ES-I3 (cell line): Measurements from ENCODE around the gene ERCC2.
"Not testable (repeated sequence)": the region's sequence is repeated elsewhere in the genome, so short reads cannot be mapped to it uniquely, and the experiment has no call there.

ENCODE experiments used
- H3K36me3 ChIP-seq: 2 replicates; pipeline ENCODE4 v1.6.1; 2013; ENCODE audit warnings: mild to moderate bottlenecking, low read length, control low read depth, moderate library complexity; ENCODE audit not compliant: insufficient read depth
- H3K4me1 ChIP-seq: 2 replicates; pipeline ENCODE4 v1.6.1; 2013; ENCODE audit warnings: mild to moderate bottlenecking, control low read depth, low read length; ENCODE audit not compliant: insufficient read depth
- H3K9ac ChIP-seq: 2 replicates; pipeline ENCODE4 v1.6.1; 2013; ENCODE audit warnings: low read depth, mild to moderate bottlenecking, low read length, moderate library complexity
- H3K9me3 ChIP-seq: 2 replicates; pipeline ENCODE4 v1.6.1; 2013; ENCODE audit warnings: mild to moderate bottlenecking, low read length, moderate library complexity; ENCODE audit not compliant: control insufficient read depth, insufficient read depth

ERCC2 gene

GRCh38 chr19:45342911-45343310 is 27.5 kb downstream of the ERCC2 start:
- no peak overlapping the region for H3K9ac ChIP-seq
- no peaks in the 10 kb centered on the region for H3K36me3 ChIP-seq
- H3K4me1 ChIP-seq: no peaks in the 10 kb centered on the region; the same call in 1 of the 2 replicates
- H3K9me3 ChIP-seq: no peaks in the 10 kb centered on the region

GRCh38 chr19:45340899-45341453 is 29.4 kb downstream of the ERCC2 start:
- Histone ChIP-seq H3K9me3 (no peaks in the 10 kb centered on the region), H3K9ac (peak overlapping the region; percentile 92), H3K4me1 (no peaks in the 10 kb centered on the region; the same call in 1 of the 2 replicates), H3K36me3 (no peaks in the 10 kb centered on the region)

GRCh38 chr19:45340232-45340898 is 30.0 kb downstream of the ERCC2 start, which contains the start of gene KLC3:
TSS of gene KLC3 (plus strand) at chr19:45340750. CDS start at chr19:45345542, 4,792 bp downstream.
- peak within 1 kb of the TSS; percentile 92 for H3K9ac ChIP-seq
- no peaks in the 10 kb centered on the region for H3K36me3 ChIP-seq
- no peaks in the 10 kb centered on the region; the same call in 1 of the 2 replicates for H3K4me1 ChIP-seq
- no peaks in the 10 kb centered on the region for H3K9me3 ChIP-seq

- H3K4me1 ChIP-seq: no peaks in the 10 kb centered on the region; the same call in 1 of the 2 replicates
- H3K9ac ChIP-seq: no peak overlapping the region
- H3K9me3 ChIP-seq: no peaks in the 10 kb centered on the region
- no peaks in the 10 kb centered on the region for H3K36me3 ChIP-seq
These were observed 30.7 kb downstream of the ERCC2 start for GRCh38 chr19:45339629-45340028.

GRCh38 chr19:45336696-45337251 is 33.6 kb downstream of the ERCC2 start:
- no peaks in the 10 kb centered on the region for H3K36me3 ChIP-seq
- no peaks in the 10 kb centered on the region for H3K9me3 ChIP-seq
- H3K9ac ChIP-seq: no peak overlapping the region
- no peaks in the 10 kb centered on the region; the same call in 1 of the 2 replicates for H3K4me1 ChIP-seq

- H3K36me3 ChIP-seq, H3K9ac ChIP-seq, H3K4me1 ChIP-seq, H3K9me3 ChIP-seq: not testable (repeated sequence)
These were observed 35.5 kb downstream of the ERCC2 start for GRCh38 chr19:45334881-45335280.

GRCh38 chr19:45333609-45334303 is 36.6 kb downstream of the ERCC2 start:
- H3K36me3 ChIP-seq: no peaks in the 10 kb centered on the region
- H3K9me3 ChIP-seq: no peaks in the 10 kb centered on the region
- H3K9ac ChIP-seq: no peak overlapping the region
- no peaks in the 10 kb centered on the region for H3K4me1 ChIP-seq

GRCh38 chr19:45331411-45331810 is 39.0 kb downstream of the ERCC2 start:
- H3K4me1 ChIP-seq: no peaks in the 10 kb centered on the region
- H3K36me3 ChIP-seq: no peaks in the 10 kb centered on the region
- H3K9ac ChIP-seq: no peak overlapping the region
- H3K9me3 ChIP-seq: no peaks in the 10 kb centered on the region

- Histone ChIP-seq H3K9me3 (no peaks in the 10 kb centered on the region), H3K9ac (no peak overlapping the region), H3K36me3 (no peaks in the 10 kb centered on the region), H3K4me1 (peaks cover 8% of the 10 kb centered on the region; the same call in 1 of the 2 replicates)
These were observed 42.8 kb downstream of the ERCC2 start for GRCh38 chr19:45327404-45328143.

- Histone ChIP-seq H3K9ac (peak overlapping the region; percentile 65; the same call in 1 of the 2 replicates), H3K4me1 (peaks cover 14% of the 10 kb centered on the region; the same call in 1 of the 2 replicates), H3K9me3 (no peaks in the 10 kb centered on the region), H3K36me3 (no peaks in the 10 kb centered on the region)
These were observed 45.9 kb downstream of the ERCC2 start for GRCh38 chr19:45324349-45324907.

- Histone ChIP-seq H3K4me1 (peaks cover 14% of the 10 kb centered on the region; the same call in 1 of the 2 replicates), H3K36me3 (no peaks in the 10 kb centered on the region), H3K9ac (peak overlapping the region; percentile 65)
These were observed 46.7 kb downstream of the ERCC2 start for GRCh38 chr19:45323671-45324081.

GRCh38 chr19:45322744-45323281 is 47.6 kb downstream of the ERCC2 start, which contains the start of gene CKM:
TSS of gene CKM (minus strand) at chr19:45322875. CDS start at chr19:45319713, 3,162 bp downstream.
- peaks cover 14% of the 10 kb centered on the region; the same call in 1 of the 2 replicates for H3K4me1 ChIP-seq
- peak within 1 kb of the TSS; percentile 65 for H3K9ac ChIP-seq
- no peaks in the 10 kb centered on the region for H3K9me3 ChIP-seq
- H3K36me3 ChIP-seq: no peaks in the 10 kb centered on the region

More at GRCh38 chr19:45323671-45324081, 46.7 kb downstream of the ERCC2 start:
- no peaks in the 10 kb centered on the region for H3K9me3 ChIP-seq

- H3K4me1 ChIP-seq: peaks cover 14% of the 10 kb centered on the region; the same call in 1 of the 2 replicates
- H3K9me3 ChIP-seq: no peaks in the 10 kb centered on the region
- no peaks in the 10 kb centered on the region for H3K36me3 ChIP-seq
- no peak overlapping the region for H3K9ac ChIP-seq
These were observed 48.1 kb downstream of the ERCC2 start for GRCh38 chr19:45322311-45322710.
